ENCODE data around the gene ABI3BP.
"Not testable (repeated sequence)": the region's sequence is repeated elsewhere in the genome, so short reads cannot be mapped to it uniquely, and the experiment has no call there.

The ABI3BP gene

DNA sequence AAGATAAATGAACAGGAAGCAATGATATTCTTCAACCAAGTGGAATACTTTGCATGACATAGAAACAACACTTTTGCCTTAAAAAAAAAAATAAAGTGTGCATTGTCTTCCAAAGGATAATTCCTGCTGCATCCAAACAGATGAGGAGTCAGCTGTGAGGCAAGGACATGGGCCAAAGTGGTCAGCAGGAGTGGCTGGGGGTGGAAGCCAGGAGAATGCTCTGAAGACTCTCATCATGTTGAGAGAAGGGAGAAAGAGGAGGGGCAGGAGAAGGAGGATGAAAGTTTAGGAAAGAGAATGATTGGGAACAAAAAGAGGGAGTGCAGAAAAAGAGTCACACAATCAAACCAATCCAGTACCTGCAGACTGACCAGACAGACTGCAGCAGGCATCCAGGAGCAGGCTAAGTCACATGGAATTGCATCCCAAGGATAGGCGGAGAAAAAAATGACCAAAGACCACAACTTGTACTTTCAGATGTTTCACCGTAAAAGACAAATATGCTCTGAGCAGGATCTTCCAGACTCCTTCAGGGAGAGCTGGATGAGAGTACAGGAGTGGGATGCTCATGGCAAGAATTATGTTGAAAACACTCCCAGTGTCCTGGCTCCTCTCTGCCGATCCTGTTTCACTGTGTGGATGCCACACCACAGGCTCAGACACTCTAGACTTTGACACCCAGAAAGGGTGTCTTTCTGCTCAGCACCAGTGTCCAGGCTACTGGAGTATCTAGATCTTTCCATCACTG is 11.9 kb downstream of the ABI3BP start:
- DNase-seq (ENCODE audit: low read depth): no peak

- no peak for DNase-seq (ENCODE audit: low read depth)
These were observed 15.1 kb downstream of the ABI3BP start for GRCh38 chr3:100978011-100978659.

DNA sequence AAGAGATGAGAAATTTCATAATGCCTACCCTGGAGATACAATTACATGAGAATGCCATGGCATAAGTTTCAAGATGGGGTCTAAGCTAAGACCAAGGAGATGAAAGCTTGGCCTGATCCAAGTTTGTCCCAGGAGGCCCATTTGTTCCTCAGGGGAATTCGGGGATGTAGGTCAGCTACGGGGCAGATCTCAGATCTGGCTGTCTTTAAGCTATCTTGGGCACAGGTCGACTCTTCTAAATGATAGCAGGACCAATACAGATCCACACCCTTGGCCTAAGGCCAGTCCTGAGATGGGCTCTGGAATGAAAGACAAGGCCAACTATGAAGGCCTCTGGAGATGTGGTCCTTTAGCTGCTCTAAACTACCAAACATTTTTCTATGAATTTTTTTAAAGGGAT is 16.6 kb downstream of the ABI3BP start:
- no peak for DNase-seq (ENCODE audit: low read depth)

- DNase-seq (ENCODE audit: low read depth): no peak
These were observed 17.5 kb downstream of the ABI3BP start for GRCh38 chr3:100975714-100976113.

- DNase-seq (ENCODE audit: low read depth): no peak
These were observed 19.6 kb downstream of the ABI3BP start for GRCh38 chr3:100973594-100973993.

GRCh38 chr3:100972867-100973266 is 20.4 kb downstream of the ABI3BP start:
- no peak for DNase-seq (ENCODE audit: low read depth)

DNA sequence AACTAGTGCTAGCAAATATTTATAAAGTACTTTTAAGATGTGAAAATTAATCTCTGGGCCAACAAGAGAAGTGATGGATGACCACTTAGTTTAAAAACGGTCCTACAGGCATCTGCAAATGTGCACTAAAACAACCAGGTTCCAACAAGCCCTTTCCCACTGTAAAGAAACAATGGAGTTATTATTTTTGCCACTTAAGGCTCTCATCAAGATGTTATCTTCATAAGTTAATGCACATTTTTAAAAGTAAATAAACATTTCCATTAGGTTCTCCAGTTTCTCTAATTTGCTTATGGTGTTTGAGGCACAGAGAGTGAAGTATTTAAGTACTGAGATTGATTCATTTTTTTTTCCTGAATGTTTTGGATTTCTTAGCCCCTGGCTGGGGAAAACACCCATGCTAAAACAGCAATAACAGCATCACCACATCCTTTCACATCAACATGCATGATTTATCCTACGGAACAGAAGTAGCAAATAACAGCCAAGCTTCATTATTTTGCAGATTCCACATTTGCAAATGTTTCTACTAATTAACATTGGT is 20.8 kb downstream of the ABI3BP start:
- DNase-seq (ENCODE audit: low read depth): no peak

DNA sequence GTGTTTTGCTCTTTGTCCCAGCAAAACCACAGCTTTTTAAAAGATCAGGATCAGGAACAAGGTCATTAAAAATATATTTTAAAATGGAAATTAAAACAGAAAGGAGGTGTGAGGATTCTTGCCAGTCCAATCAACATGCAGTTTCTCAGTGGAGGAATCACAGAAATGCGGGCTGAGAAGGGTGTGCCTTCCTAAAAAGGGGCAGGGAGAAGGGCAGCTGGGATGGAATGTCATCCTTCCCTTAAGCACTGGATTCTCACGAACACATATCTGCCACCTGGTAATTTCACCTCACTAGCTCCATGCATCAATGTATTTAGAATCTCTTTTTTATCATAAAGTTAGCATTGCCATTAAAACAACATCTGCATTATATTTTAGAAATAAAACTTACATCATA is 21.4 kb downstream of the ABI3BP start:
- no peak for DNase-seq (ENCODE audit: low read depth)

DNA sequence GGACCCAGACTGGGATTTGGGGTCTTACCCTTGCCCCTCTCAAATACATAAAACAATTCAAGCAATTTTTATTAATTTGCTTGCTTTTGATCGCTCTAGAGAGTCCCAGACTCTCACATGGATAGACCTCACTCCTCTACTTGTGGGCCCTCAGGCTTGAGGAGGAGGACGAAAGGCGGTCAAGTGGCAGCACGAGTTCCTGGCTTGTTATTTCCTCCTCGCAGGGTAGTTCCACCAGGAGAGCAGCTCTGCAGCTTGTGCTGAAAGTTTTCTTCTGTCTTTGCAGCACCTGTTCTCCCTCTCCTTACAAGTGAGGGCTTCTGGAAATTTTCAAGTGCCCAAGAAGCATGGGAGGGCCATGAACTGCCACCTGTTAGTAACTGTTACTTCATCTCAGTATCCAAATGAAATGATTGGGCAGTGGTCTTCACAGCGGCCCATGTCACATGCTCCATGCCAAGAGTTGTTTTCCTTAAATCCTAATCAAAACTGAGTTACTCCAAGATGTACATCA is 22.7 kb downstream of the ABI3BP start:
- no peak for DNase-seq (ENCODE audit: low read depth)

DNA sequence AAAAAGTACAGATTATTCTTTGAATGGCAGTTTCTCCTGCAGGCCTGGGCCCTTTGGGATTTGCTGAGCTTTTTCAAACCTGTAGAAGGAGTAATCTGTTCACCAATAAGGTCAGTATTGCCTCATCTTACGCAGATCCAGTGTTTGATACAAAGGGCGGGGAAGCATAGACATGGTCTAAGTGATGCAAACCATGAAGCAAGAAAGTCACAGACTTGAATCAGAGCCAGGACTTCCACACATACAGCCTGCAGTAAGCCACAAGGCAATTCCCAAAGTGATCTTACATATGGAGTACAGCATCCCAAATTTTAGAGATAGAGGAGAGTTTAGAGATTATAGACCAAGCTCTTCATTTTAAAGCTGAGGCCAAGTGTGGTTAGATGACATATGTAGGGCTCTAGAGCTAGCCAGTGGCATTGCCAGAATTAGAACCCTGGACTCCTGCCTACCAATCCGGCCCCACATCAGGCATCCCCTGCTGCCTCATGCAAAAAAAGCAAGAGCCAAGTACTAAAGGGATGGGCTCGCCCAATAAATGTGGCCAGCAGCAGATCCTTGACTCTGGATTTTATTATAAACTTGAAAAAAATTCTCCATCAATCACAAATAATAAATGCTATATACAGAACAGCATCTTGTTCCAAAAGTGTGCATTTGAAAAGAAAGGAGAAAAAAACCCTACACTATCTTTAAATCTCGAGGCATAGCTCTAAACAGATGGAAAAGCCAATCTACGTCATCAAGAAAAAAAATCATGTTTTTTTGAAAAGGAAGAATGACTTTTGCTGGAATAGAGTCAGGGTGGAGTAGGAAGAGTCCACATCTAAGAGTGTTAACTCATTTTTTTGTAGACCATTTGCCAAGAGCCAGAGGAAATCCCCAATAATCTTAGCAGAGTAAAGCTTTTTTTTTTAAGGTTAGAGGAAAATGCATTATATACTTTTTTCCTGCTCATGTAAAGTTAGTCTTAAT is 24.0 kb downstream of the ABI3BP start:
- no peak for DNase-seq (ENCODE audit: low read depth)

- DNase-seq (ENCODE audit: low read depth): no peak
These were observed 26.4 kb downstream of the ABI3BP start for GRCh38 chr3:100966807-100967206.

GRCh38 chr3:100966049-100966491 is 27.2 kb downstream of the ABI3BP start:
- no peak for DNase-seq (ENCODE audit: low read depth)

GRCh38 chr3:100963041-100963440 is 30.2 kb downstream of the ABI3BP start:
- DNase-seq (ENCODE audit: low read depth): no peak

DNA sequence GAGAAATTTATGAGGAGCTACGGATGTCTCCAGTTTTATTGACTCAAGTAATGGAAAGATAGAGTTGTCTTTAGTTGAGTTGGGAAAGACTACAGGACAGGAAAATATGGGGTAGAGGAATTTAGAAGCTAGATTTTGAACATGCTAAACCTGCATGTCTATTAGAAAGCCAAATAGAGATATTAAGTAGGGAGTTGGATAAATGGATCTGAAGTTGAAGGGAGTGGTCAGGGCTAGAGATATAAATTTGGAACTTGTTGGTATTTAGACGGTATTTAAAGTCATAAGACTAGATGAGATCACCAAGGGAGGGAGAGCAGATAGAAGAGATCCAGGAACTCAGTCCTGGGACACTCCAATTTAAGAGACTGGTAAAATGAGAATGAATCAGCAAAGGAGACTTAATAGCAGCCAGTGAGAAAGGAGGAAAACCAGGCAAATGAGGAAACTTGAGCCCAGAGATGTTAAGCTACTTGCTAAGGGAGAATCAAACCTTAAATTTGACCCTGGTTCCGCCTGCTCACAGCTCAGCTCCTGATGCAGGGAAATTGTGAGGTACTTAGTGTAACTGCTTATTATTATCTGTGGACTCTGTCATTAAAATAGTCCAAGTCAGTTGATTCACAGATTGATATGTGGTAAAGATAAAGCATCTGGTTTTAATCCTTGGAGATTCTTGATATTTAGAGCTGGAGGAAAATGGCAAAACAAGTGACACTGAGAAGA is 35.8 kb downstream of the ABI3BP start:
- no peak for DNase-seq (ENCODE audit: low read depth)

GRCh38 chr3:100956276-100956675 is 36.9 kb downstream of the ABI3BP start:
- DNase-seq (ENCODE audit: low read depth): no peak

DNA sequence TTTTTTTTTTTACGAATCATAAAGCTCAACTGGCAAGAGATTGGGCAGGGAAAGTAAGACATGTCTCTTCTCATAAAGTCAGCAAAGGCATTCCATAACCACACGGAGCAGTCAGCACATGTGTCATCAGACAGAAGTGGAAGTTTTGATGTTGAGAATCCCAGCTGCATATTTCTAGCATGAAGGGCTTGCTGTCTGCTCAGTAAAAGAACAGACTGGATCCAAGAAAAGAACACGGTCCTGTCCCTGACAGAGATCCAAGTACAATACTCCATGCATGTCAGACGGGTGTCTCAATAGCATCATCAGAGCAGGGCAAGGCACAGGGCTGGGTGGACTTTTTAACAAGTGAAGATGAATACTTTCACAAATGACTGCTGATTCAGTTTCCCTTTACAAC is 38.2 kb downstream of the ABI3BP start:
- no peak for DNase-seq (ENCODE audit: low read depth)

DNA sequence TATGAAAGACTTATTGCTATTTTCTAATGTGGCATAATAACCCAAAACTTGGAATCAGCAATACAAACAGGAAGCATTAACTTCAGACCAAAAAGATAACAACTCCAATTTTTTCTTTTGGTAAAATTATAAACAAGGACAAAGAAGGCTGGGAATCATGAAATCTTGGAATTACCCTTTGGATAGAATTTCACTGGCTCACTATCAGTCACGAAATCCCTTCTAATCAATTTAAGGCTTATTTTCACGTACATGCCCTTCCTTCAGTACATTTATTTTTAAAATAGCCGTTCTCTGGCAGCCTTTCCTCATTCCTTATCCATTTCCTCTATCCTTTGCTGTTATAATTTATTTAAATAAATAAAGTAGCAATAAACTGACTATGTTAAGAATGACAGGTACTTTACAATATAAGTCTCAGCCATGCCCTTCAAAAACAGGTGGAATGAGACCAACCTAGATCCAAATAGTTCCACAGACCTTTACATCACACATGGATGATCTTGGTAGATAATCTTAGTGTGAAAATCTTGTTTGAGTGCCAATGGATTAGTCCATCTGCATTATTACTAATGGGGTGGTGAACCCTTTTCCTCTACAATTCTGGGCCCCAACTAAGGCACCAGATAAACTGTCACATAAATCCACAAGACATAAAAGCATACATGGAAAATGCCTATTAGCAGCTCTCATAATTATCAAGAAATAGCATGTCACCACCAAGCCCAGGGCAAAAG is 38.9 kb downstream of the ABI3BP start:
- DNase-seq (ENCODE audit: low read depth): no peak

DNA sequence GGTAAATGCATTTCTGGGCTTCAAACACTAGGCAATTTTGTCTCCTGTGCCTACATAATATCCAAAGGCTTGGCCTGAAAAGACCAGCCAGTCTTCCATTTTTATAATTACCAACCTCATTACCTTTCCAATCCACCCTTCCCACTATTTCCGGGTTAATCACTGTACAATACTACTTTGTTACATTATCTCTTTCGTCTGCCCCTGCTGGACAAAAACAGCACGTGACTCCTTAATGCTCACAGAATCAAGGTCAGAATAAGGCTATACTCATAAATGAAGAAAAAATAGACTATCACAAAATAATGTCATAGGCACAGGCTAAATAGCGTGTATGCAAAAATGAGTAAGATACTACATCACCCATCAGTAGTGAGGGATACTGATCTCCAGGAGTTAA is 40.1 kb downstream of the ABI3BP start:
- no peak for DNase-seq (ENCODE audit: low read depth)

DNA sequence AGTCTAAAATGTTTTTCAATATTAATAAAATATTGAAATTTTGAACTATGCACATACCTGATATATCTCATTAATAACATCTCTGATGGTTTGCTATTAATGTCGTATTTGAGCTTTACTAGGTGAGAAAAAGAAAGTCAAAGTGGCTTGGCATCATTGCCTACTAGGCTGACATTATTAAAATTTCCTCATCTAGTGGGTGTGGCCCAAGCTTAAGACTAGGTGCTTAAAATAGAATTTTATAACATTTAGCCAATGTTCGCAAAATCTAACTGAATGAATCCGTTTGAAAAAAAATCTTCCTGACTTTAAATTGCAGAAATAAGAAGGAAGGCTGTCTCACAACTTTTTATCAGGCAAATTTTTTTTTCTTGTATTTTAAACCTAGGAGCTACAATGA is 46.1 kb downstream of the ABI3BP start:
- no peak for DNase-seq (ENCODE audit: low read depth)

DNA sequence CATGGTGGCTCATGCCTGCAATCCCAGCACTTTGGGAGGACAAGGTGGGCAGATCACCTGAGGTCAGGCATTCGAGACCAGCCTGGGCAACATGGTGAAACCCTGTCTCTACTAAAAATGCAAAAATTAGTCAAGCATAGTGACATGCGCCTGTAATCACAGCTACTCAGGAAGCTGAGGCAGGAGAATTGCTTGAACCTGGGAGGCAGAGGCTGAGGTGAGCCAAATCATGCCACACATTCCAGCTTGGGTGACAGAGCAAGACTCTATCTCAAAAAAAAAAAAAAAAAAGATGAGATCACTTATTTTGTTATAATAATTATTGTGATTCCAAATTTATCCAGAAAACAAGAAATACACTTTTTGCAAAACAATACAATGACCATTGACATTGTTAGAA is 47.1 kb downstream of the ABI3BP start:
- not testable (repeated sequence) for DNase-seq (ENCODE audit: low read depth)

DNA sequence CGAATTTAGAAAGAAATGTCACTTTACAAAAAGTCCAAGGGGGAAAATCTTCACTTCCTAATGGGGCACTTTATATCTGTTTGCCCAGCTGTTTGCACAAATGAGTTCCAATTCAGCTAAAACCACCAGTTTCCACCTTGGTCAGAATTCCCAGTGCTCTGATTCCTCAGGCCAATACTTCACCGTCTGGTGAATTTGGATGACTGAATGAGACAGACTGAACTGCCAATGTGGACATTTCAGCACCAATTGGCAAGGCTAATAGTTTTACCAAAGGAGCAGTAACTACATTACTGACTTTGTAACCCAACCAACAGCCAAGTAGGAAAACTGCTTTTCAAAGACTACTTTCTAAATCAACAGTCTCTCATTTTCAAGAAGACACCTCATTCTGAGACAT is 51.8 kb downstream of the ABI3BP start:
- no peak for DNase-seq (ENCODE audit: low read depth)

Data from activated T-cell treated with anti-CD3 and anti-CD28 coated beads for 48 hours (primary cell).